DOHH2 (cell line): ENCODE data around the gene IL10RA.

Experiments
- H3F3A ChIP-seq: fragments of 200-600 bp; sonication (generic), shearing (Covaris generic); 2 replicates; pipeline ENCODE4 v1.6.0; 2016; ENCODE audit warnings: antibody characterized with exemption, mild to moderate bottlenecking; ENCODE audit not compliant: control insufficient read depth, insufficient read depth
- H3K27ac ChIP-seq: fragments of 200-600 bp; sonication (generic); 2 replicates; pipeline ENCODE4 v1.5.1; 2014; ENCODE audit warnings: low read depth, mild to moderate bottlenecking, low read length, moderate library complexity
- H3K27me3 ChIP-seq: fragments of 200-600 bp; sonication (generic); 2 replicates; pipeline ENCODE4 v1.6.1; 2014; ENCODE audit warnings: mild to moderate bottlenecking, low read length, mixed read lengths; ENCODE audit not compliant: control insufficient read depth
- H3K36me3 ChIP-seq: fragments of 200-600 bp; sonication (generic); 2 replicates; pipeline ENCODE4 v1.6.1; 2014; ENCODE audit warnings: mild to moderate bottlenecking, low read length, moderate library complexity, mixed read lengths; ENCODE audit not compliant: control insufficient read depth
- H3K4me1 ChIP-seq: fragments of 200-600 bp; sonication (generic); 2 replicates; pipeline ENCODE4 v1.6.1; 2014; ENCODE audit warnings: mild to moderate bottlenecking, low read length, mixed read lengths; ENCODE audit not compliant: control insufficient read depth
- H3K4me2 ChIP-seq: fragments of 200-600 bp; sonication (generic); 2 replicates; pipeline ENCODE4 v1.6.0; 2014; ENCODE audit warnings: mild to moderate bottlenecking, low read length, moderate library complexity
- H3K4me3 ChIP-seq: fragments of 200-600 bp; sonication (generic); 2 replicates; pipeline ENCODE4 v1.5.1; 2014; ENCODE audit warnings: mild to moderate bottlenecking, low read length, mixed read lengths
- H3K79me2 ChIP-seq: fragments of 200-600 bp; sonication (generic); 2 replicates; pipeline ENCODE4 v1.6.1; 2014; ENCODE audit warnings: mild to moderate bottlenecking, low read length, mixed read lengths; ENCODE audit not compliant: control insufficient read depth
- H3K9me2 ChIP-seq: fragments of 200-600 bp; sonication (generic); replicated peaks from 2 replicates; pipeline ENCODE4 v1.6.1; 2014; ENCODE audit warnings: mild to moderate bottlenecking, low read length, mixed read lengths; ENCODE audit not compliant: control insufficient read depth
- H3K9me3 ChIP-seq: fragments of 200-600 bp; sonication (generic); 2 replicates; pipeline ENCODE4 v1.6.1; 2014; ENCODE audit warnings: antibody characterized with exemption, low read length, mixed read lengths; ENCODE audit not compliant: control insufficient read depth, insufficient read depth
- H4K20me1 ChIP-seq: fragments of 200-600 bp; sonication (generic); 2 replicates; pipeline ENCODE4 v1.6.0; 2014; ENCODE audit warnings: low read depth, mild to moderate bottlenecking, antibody characterized with exemption, low read length, moderate library complexity; ENCODE audit not compliant: control insufficient read depth, insufficient read depth
- CTCF ChIP-seq: fragments of 200-600 bp; sonication (generic); IDR thresholded peaks from one replicate; pipeline ENCODE4 v1.5.1; 2014; ENCODE audit warnings: antibody characterized with exemption, mild to moderate bottlenecking, low read depth, low read length; ENCODE audit not compliant: poor library complexity, severe bottlenecking
- EZH2phosphoT487 ChIP-seq: fragments of 200-600 bp; sonication (generic); IDR thresholded peaks from 2 replicates; pipeline ENCODE4 v1.6.1; 2017; ENCODE audit warnings: borderline replicate concordance, mild to moderate bottlenecking, antibody characterized with exemption, low read length, moderate library complexity, mixed read lengths

IL10RA gene

GRCh38 chr11:118009864-118010737 is 23.9 kb downstream of the IL10RA start:
- Histone ChIP-seq H3K4me3 (peak overlapping the region; percentile 65), H3K79me2 (no peaks in the 10 kb centered on the region), H3K9me3 (no peaks in the 10 kb centered on the region), H4K20me1 (no peaks in the 10 kb centered on the region), H3K27ac (peak overlapping the region; percentile 99), H3K36me3 (0 out of 2 replicates have a peak, but pooled peaks cover 2% of the 10 kb centered on the region), H3K9me2 (no peaks in the 10 kb centered on the region), H3F3A (peaks cover 52% of the 10 kb centered on the region), H3K27me3 (no peaks in the 10 kb centered on the region), H3K4me2 (peak overlapping the region; percentile 73), H3K4me1 (peaks cover 82% of the 10 kb centered on the region)
- TF ChIP-seq CTCF (no peak), EZH2phosphoT487 (no peak)

GRCh38 chr11:118010738-118011461 is 24.7 kb downstream of the IL10RA start:
- peak overlapping the region; percentile 65 for H3K4me3 ChIP-seq
- no peaks in the 10 kb centered on the region for H3K9me2 ChIP-seq
- H3K36me3 ChIP-seq, result 0 out of 2 replicates have a peak, but pooled peaks cover 2% of the 10 kb centered on the region
- H3K27me3 ChIP-seq, result no peaks in the 10 kb centered on the region
- no peaks in the 10 kb centered on the region for H4K20me1 ChIP-seq
- no peak for TF ChIP-seq EZH2phosphoT487
- no peak for TF ChIP-seq CTCF
- H3K27ac ChIP-seq, result peak overlapping the region; percentile 99
- H3K9me3 ChIP-seq, result no peaks in the 10 kb centered on the region
- H3K4me1 ChIP-seq, result peaks cover 82% of the 10 kb centered on the region
- H3K79me2 ChIP-seq, result no peaks in the 10 kb centered on the region
- peak overlapping the region; percentile 73 for H3K4me2 ChIP-seq
- peaks cover 45% of the 10 kb centered on the region for H3F3A ChIP-seq

GRCh38 chr11:118012083-118012669 is 26.0 kb downstream of the IL10RA start:
- no peaks in the 10 kb centered on the region for H3K27me3 ChIP-seq
- peaks cover 42% of the 10 kb centered on the region for H3F3A ChIP-seq
- H3K27ac ChIP-seq, result peak overlapping the region; percentile 99
- no peaks in the 10 kb centered on the region for H3K9me2 ChIP-seq
- peak overlapping the region; percentile 73 for H3K4me2 ChIP-seq
- peaks cover 4% of the 10 kb centered on the region; the same call in 1 of the 2 replicates for H3K9me3 ChIP-seq
- 0 out of 2 replicates have a peak, but pooled peaks cover 2% of the 10 kb centered on the region for H3K36me3 ChIP-seq
- H3K4me3 ChIP-seq, result peak overlapping the region; percentile 48
- H4K20me1 ChIP-seq, result no peaks in the 10 kb centered on the region
- no peaks in the 10 kb centered on the region for H3K79me2 ChIP-seq
- peaks cover 72% of the 10 kb centered on the region for H3K4me1 ChIP-seq
- TF ChIP-seq EZH2phosphoT487 (no peak), CTCF (no peak)
